Measurements from ENCODE around the gene CANT1. TPM values are rescaled to one million over a fixed set of nuclear protein-coding genes. Genes with fewer than 3 reads are reported as not detected.
A peak's percentile ranks its signal among the peaks of the same experiment; 100 is the strongest.

Gene CANT1
- total RNA-seq, 1 donor from 2014 or later: 33.3 TPM

DNA sequence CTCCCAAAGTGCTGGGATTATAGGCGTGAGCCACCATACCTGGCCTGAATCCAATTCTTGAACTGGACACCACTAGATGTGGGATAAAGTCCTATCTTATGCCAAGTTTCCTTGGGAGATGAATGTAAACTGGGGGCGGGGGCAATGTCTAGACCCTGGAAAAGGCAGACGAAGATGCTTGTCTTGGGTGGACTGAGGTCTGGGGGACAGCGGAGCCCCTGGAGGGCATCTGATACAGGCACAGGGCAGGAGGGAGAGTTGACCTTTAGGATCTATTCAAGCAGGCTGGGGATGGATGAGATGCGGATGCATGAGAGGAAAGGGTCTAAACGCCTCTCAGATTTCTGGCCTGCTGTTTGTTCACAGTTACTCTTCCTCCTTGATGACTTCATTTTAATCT lies 26.1 kb upstream of the CANT1 start:
- no peaks in the 10 kb centered on the region for H3K36me3 Mint-ChIP-seq (ENCODE audit: unreplicated experiment)
- peaks cover 11% of the 10 kb centered on the region for H3K4me1 Mint-ChIP-seq (ENCODE audit: low read depth, unreplicated experiment)
- DNase-seq: no peak
- H3K27ac Mint-ChIP-seq (ENCODE audit: unreplicated experiment): no peak overlapping the region
- H3K9me3 Mint-ChIP-seq (ENCODE audit: unreplicated experiment): peaks cover 5% of the 10 kb centered on the region
- H3K4me3 Mint-ChIP-seq (ENCODE audit: unreplicated experiment): no peak overlapping the region
- TF ChIP-seq, protein P1, sequence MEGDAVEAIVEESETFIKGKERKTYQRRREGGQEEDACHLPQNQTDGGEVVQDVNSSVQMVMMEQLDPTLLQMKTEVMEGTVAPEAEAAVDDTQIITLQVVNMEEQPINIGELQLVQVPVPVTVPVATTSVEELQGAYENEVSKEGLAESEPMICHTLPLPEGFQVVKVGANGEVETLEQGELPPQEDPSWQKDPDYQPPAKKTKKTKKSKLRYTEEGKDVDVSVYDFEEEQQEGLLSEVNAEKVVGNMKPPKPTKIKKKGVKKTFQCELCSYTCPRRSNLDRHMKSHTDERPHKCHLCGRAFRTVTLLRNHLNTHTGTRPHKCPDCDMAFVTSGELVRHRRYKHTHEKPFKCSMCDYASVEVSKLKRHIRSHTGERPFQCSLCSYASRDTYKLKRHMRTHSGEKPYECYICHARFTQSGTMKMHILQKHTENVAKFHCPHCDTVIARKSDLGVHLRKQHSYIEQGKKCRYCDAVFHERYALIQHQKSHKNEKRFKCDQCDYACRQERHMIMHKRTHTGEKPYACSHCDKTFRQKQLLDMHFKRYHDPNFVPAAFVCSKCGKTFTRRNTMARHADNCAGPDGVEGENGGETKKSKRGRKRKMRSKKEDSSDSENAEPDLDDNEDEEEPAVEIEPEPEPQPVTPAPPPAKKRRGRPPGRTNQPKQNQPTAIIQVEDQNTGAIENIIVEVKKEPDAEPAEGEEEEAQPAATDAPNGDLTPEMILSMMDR (IDR thresholded peaks at IDR 0.05; ENCODE audit: partially characterized antibody, unreplicated experiment): no peak
- H3K27me3 Mint-ChIP-seq (ENCODE audit: unreplicated experiment): peaks cover 12% of the 10 kb centered on the region

DNA sequence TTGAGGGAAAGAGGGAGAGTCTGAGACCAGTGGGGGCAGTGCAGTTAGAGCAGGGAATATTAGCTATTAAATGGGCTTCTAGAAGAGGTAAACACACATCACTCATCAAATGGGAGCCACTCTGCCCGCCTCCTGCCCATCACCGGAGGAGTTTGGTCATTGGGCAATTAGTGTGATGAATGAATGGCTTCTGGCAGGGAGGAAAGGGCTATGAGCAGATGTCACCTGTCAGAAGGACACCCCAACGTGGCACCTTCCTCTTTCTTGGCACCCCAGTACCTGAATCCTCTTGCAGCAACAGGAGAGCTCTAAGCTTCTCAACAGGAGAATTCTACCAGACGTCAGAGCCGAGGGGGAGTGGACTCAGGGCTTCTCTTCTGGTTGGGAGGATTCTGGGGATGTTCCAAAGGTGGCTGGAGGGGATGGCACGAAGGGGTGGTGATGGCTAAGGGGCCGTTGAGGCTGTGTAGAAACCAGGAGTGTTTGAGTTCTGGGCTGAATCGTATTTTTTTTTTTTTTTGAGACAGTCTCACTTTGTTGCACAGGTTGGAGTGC lies 25.4 kb upstream of the CANT1 start:
- Mint-ChIP-seq H3K27ac (ENCODE audit: unreplicated experiment) (no peak overlapping the region), H3K36me3 (ENCODE audit: unreplicated experiment) (no peaks in the 10 kb centered on the region), H3K4me3 (ENCODE audit: unreplicated experiment) (no peak overlapping the region), H3K27me3 (ENCODE audit: unreplicated experiment) (peaks cover 14% of the 10 kb centered on the region), H3K4me1 (ENCODE audit: low read depth, unreplicated experiment) (peaks cover 11% of the 10 kb centered on the region), H3K9me3 (ENCODE audit: unreplicated experiment) (peaks cover 5% of the 10 kb centered on the region)
- TF ChIP-seq, protein P1 (IDR thresholded peaks at IDR 0.05; ENCODE audit: partially characterized antibody, unreplicated experiment): no peak
- no peak for DNase-seq

DNA sequence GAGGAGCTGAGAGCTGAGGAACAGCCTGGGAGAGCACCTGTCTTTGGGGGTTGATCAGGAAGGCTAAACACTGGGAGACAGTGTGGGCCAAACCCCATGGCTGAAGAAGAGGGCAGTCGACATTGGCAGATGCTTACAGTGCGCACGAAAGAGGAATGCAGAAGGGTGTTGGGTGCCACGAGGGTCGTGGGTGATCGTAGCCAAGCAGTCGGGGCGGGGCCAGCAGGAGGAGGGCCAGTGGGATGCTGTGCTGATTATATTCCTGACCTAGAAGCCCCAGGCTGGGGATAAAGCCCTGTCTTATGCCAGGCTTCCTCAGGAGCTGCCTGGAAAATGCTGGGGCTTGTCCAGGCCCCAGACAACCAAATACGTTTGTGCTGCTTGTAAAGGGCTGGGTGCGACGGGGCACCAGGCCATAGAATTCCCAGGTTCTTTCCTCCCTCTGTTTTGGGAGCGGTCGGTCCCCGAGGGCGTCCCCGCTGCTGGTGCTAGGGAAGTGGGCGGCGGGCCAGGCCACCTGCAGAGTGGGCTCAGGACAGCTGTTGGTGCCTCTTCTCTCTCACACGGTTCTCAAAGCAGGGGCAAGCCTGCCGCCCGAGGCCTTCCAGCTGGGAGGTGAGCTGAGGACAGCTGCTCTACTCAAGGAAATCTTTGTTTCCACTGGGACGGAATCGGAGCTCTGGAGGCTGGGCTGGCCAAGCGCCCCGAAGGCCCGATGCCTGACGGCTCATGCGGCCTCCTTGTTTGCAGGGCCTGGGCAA lies 24.4 kb upstream of the CANT1 start:
- TF ChIP-seq, protein P1 (IDR thresholded peaks at IDR 0.05; ENCODE audit: partially characterized antibody, unreplicated experiment): no peak
- peak overlapping the region; percentile 57 for H3K4me3 Mint-ChIP-seq (ENCODE audit: unreplicated experiment)
- DNase-seq: peak; percentile 44
- peaks cover 11% of the 10 kb centered on the region for H3K4me1 Mint-ChIP-seq (ENCODE audit: low read depth, unreplicated experiment)
- H3K9me3 Mint-ChIP-seq (ENCODE audit: unreplicated experiment): peaks cover 5% of the 10 kb centered on the region
- no peaks in the 10 kb centered on the region for H3K36me3 Mint-ChIP-seq (ENCODE audit: unreplicated experiment)
- H3K27ac Mint-ChIP-seq (ENCODE audit: unreplicated experiment): peak overlapping the region; percentile 76
- peaks cover 14% of the 10 kb centered on the region for H3K27me3 Mint-ChIP-seq (ENCODE audit: unreplicated experiment)

DNA sequence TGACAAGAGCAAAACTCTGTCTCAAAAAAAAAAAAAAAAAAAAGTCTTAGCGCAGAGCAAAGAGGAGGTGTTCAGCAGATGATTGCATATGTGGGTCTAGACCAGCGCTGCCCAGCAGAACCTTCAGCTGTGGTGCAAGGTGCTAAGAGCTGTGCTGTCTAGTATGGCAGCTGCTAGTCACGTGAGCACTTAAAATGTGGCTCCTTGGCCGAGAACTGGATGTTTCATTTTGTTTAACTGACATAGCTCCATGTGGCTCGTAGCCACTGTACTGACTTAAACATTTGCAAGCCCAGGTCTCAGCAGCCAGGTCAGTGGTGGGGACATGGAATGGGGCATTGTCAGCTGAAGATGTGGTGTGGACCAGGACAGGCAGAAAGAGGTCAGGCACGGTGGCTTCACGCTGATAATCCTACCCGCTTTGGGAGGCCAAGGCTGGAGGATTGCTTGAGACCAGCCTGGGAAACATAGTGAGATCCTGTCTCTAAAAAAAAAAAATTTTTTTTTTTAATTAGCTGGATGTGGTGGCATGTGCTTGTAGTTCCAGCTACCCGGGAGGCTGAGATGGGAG lies 23.6 kb upstream of the CANT1 start:
- no peak for DNase-seq
- H3K9me3 Mint-ChIP-seq (ENCODE audit: unreplicated experiment): peaks cover 5% of the 10 kb centered on the region

More for the DNA sequence above, 23.6 kb upstream of the CANT1 start:
- Mint-ChIP-seq H3K4me1 (ENCODE audit: low read depth, unreplicated experiment) (peaks cover 11% of the 10 kb centered on the region), H3K27ac (ENCODE audit: unreplicated experiment) (peak overlapping the region; percentile 64), H3K4me3 (ENCODE audit: unreplicated experiment) (no peak overlapping the region), H3K36me3 (ENCODE audit: unreplicated experiment) (no peaks in the 10 kb centered on the region), H3K27me3 (ENCODE audit: unreplicated experiment) (peaks cover 12% of the 10 kb centered on the region)
- TF ChIP-seq, protein P1 (IDR thresholded peaks at IDR 0.05; ENCODE audit: partially characterized antibody, unreplicated experiment): no peak

Measured in glutamatergic neuron (in vitro differentiated cells).